ENCODE results near the gene MYRFL.
A peak's percentile ranks its signal among the peaks of the same experiment; 100 is the strongest.
"Not testable (repeated sequence)": the region's sequence is repeated elsewhere in the genome, so short reads cannot be mapped to it uniquely, and the experiment has no call there.

The MYRFL gene

GRCh38 chr12:69840727-69841126, 15.7 kb downstream of the MYRFL start:
- DNase-seq (ENCODE audit: low read depth in 4 of 4, low spot score in 1 of 4) = no peak

GRCh38 chr12:69843608-69844007, 18.6 kb downstream of the MYRFL start:
- DNase-seq (ENCODE audit: low read depth in 4 of 4, low spot score in 1 of 4) = no peak

- no peak for DNase-seq (ENCODE audit: low read depth in 4 of 4, low spot score in 1 of 4)
These were observed 19.4 kb downstream of the MYRFL start for GRCh38 chr12:69844416-69844815.

- no peak for DNase-seq (ENCODE audit: low read depth in 4 of 4, low spot score in 1 of 4)
These were observed 19.8 kb downstream of the MYRFL start for GRCh38 chr12:69844836-69845235.

- DNase-seq (ENCODE audit: low read depth in 4 of 4, low spot score in 1 of 4) = no peak
These were observed 21.9 kb downstream of the MYRFL start for GRCh38 chr12:69846976-69847375.

GRCh38 chr12:69851976-69852375, 26.9 kb downstream of the MYRFL start:
- DNase-seq (ENCODE audit: low read depth in 4 of 4, low spot score in 1 of 4) = no peak

GRCh38 chr12:69853176-69853961, 28.3 kb downstream of the MYRFL start:
- not testable (repeated sequence) for DNase-seq (ENCODE audit: low read depth in 4 of 4, low spot score in 1 of 4)

GRCh38 chr12:69866698-69867097, 41.7 kb downstream of the MYRFL start:
- DNase-seq (ENCODE audit: low read depth in 4 of 4, low spot score in 1 of 4) = no peak

GRCh38 chr12:69868695-69869094, 43.7 kb downstream of the MYRFL start:
- DNase-seq (ENCODE audit: low read depth in 4 of 4, low spot score in 1 of 4) = no peak

GRCh38 chr12:69872804-69873203, 47.8 kb downstream of the MYRFL start:
- no peak for DNase-seq (ENCODE audit: low read depth in 4 of 4, low spot score in 1 of 4)

- no peak for DNase-seq (ENCODE audit: low read depth in 4 of 4, low spot score in 1 of 4)
These were observed 48.4 kb downstream of the MYRFL start for GRCh38 chr12:69873429-69873828.

- DNase-seq (ENCODE audit: low read depth in 4 of 4, low spot score in 1 of 4) = no peak
These were observed 49.6 kb downstream of the MYRFL start for GRCh38 chr12:69874606-69875005.

GRCh38 chr12:69875416-69875935, 50.4 kb downstream of the MYRFL start:
- DNase-seq (ENCODE audit: low read depth in 4 of 4, low spot score in 1 of 4) = no peak

- DNase-seq (ENCODE audit: low read depth in 4 of 4, low spot score in 1 of 4) = peak; percentile 43 to 47 (median 44)
These were observed 54.3 kb downstream of the MYRFL start for GRCh38 chr12:69879007-69879960.

GRCh38 chr12:69880571-69880970, 55.5 kb downstream of the MYRFL start:
- DNase-seq (ENCODE audit: low read depth in 4 of 4, low spot score in 1 of 4) = no peak

GRCh38 chr12:69881771-69882170, 56.7 kb downstream of the MYRFL start:
- no peak for DNase-seq (ENCODE audit: low read depth in 4 of 4, low spot score in 1 of 4)

GRCh38 chr12:69884386-69884785, 59.4 kb downstream of the MYRFL start:
- DNase-seq (ENCODE audit: low read depth in 4 of 4, low spot score in 1 of 4) = no peak

GRCh38 chr12:69885658-69886057, 60.6 kb downstream of the MYRFL start:
- DNase-seq (ENCODE audit: low read depth in 4 of 4, low spot score in 1 of 4) = no peak

- no peak for DNase-seq (ENCODE audit: low read depth in 4 of 4, low spot score in 1 of 4)
These were observed 61.1 kb downstream of the MYRFL start for GRCh38 chr12:69886109-69886508.

- DNase-seq (ENCODE audit: low read depth in 4 of 4, low spot score in 1 of 4) = no peak
These were observed 61.7 kb downstream of the MYRFL start for GRCh38 chr12:69886715-69887114.

- DNase-seq (ENCODE audit: low read depth in 4 of 4, low spot score in 1 of 4) = no peak
These were observed 63.9 kb downstream of the MYRFL start for GRCh38 chr12:69888901-69889300.

Measured in stimulated activated CD4-positive, alpha-beta T cell treated with anti-CD3 and anti-CD28 coated beads, Interleukin-1b, Interleukin-23, amount 100 ng/mL, for 24 hours (primary cell).